ENCODE measurements around the gene CCHCR1. TPM values are rescaled to one million over a fixed set of nuclear protein-coding genes. Genes with fewer than 3 reads are reported as not detected.

The CCHCR1 gene
- total and polyA plus RNA-seq, 2 of the 8 experiments (the other 6 are each of a cell fraction or from before 2014, with no cell fraction given), result 20.9 to 38.0 TPM

- TF ChIP-seq TAF7 (optimal IDR thresholded peaks at IDR 0.05; ENCODE audit: borderline replicate concordance, low read depth, low read length) (no peak), CHD1 (IDR thresholded peaks at IDR 0.05; ENCODE audit: low read depth, low read length) (no peak), E2F6 (IDR thresholded peaks at IDR 0.05) (no peak)
These were observed 31.8 kb downstream of the CCHCR1 start (continued) for GRCh38 chr6:31125586-31126363.
